Bronchial epithelial cell (primary cell): ENCODE measurements around the gene LRFN5. TPM values are rescaled to one million over a fixed set of nuclear protein-coding genes. Genes with fewer than 3 reads are reported as not detected.
"Not testable (repeated sequence)": the region's sequence is repeated elsewhere in the genome, so short reads cannot be mapped to it uniquely, and the experiment has no call there.

ENCODE experiments used
- DNase-seq: peaks from one replicate; pipeline ENCODE4 v3.0.0-alpha.2; 2010; ENCODE audit warnings: low read depth
- FAIRE-seq: peaks from 2 replicates; lab custom pipeline; 2011; peaks lifted over from hg19 to GRCh38; lab: Jason Lieb, UNC
- H3K27me3 ChIP-seq: 2 replicates; pipeline ENCODE4 v1.5.1; 2011; ENCODE audit warnings: low read length; ENCODE audit not compliant: control insufficient read depth, insufficient read depth
- H3K36me3 ChIP-seq: 2 replicates; pipeline ENCODE4 v1.5.1; 2011; ENCODE audit warnings: low read length; ENCODE audit not compliant: control insufficient read depth, insufficient read depth
- H3K4me3 ChIP-seq: 2 replicates; pipeline ENCODE4 v1.5.1; 2011; ENCODE audit warnings: mild to moderate bottlenecking, low read depth, low read length, control low read depth
- total RNA-seq: library from RNA; depleted of rRNA; stranded (reverse); fragments of >200 nt; gene quantifications from 2 replicates; pipeline ENCODE4 v1.2.1, GENCODE V29; 2014
- TF ChIP-seq, protein P1 (sequence below): IDR thresholded peaks from 2 replicates; pipeline ENCODE4 v1.5.1; 2011; ENCODE audit warnings: mild to moderate bottlenecking, moderate library complexity, low read length, control low read depth, inconsistent platforms; ENCODE audit not compliant: insufficient read depth, severe bottlenecking

The LRFN5 gene
- total RNA-seq = under 0.01 and 0.13 TPM in 2 replicates

DNA sequence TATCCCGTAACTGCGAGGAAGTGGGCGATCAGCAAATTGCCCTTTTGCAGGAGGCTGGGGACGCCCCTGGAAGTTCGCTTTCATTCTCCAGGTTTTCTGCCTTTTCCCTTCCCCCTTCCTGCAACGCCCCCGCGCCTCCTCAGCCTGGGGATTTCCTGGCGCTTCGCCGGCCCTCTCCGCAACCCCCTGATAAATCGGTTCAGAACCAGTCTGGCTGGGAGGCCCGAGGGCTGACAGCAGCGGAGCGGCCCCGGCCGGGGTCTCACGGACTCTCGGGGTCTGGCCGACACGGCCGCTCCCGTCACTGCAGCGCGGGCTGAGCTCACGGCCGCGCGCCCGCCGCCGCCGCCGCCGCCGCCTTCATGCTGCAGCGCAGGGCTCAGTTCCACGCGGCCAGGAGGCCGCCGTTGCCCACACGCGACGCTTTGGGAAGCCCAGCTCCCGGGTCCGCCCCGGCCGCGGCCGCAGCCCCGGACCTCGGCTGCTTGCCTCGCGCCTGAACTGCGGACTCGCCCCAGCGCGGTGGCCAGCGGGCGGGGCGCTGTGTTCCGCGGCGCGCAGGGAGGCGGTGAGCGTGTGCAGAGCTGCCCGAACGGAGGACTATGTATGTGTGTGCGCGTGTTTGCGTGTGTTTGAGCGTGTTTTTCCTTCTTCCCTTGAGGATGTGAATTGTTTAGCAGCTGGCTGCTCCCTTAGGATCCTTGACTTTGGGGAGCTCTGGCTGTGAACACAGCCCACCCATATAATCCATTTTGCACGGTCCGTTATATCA lies at the start of gene LRFN5:
TSS of gene LRFN5 (plus strand) at position 345 of the 772 bp plus-strand sequence.
- TF ChIP-seq, protein P1, sequence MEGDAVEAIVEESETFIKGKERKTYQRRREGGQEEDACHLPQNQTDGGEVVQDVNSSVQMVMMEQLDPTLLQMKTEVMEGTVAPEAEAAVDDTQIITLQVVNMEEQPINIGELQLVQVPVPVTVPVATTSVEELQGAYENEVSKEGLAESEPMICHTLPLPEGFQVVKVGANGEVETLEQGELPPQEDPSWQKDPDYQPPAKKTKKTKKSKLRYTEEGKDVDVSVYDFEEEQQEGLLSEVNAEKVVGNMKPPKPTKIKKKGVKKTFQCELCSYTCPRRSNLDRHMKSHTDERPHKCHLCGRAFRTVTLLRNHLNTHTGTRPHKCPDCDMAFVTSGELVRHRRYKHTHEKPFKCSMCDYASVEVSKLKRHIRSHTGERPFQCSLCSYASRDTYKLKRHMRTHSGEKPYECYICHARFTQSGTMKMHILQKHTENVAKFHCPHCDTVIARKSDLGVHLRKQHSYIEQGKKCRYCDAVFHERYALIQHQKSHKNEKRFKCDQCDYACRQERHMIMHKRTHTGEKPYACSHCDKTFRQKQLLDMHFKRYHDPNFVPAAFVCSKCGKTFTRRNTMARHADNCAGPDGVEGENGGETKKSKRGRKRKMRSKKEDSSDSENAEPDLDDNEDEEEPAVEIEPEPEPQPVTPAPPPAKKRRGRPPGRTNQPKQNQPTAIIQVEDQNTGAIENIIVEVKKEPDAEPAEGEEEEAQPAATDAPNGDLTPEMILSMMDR = no peak
- no peaks in the 10 kb centered on the region for H3K36me3 ChIP-seq
- FAIRE-seq (no peak), DNase-seq (no peak)
- peak within 1 kb of the TSS; percentile 27 for H3K4me3 ChIP-seq
- H3K27me3 ChIP-seq = peaks cover 47% of the 10 kb centered on the region

DNA sequence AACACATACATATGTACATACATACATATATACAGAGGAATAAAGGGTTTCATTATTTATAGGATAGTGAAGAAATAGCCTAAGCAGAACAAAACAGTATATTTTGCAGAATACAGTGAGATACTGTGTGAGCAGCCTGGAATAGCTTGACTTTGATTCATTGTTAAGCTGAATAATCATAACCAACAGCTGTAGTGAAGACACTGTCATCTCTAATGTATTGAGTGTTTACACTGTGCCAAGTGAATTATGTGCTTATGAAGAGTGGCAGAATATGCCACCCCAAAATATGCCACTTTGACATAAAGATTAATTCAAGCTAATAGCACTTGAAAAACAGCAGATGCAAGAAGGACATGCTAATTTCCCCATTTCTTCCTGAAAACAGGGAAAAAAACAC lies 48.2 kb upstream of the LRFN5 start:
- H3K4me3 ChIP-seq = no peak overlapping the region
- no peak for FAIRE-seq
- TF ChIP-seq, protein P1 = no peak
- no peaks in the 10 kb centered on the region for H3K27me3 ChIP-seq
- DNase-seq = no peak
- no peaks in the 10 kb centered on the region for H3K36me3 ChIP-seq

DNA sequence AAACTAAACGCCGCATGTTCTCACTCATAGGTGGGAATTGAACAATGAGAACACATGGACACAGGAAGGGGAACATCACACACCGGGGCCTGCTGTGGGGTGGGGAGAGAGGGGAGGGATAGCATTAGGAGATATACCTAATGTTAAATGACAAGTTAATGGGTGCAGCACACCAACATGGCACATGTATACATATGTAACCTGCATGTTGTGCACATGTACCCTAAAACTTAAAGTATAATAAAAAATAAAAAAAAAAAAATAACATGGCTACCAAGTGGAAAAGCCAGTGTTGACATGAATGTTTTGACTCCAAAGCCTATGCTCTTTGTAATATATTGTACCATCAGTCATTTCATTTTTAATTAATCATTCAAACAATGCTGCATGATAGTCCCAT lies 39.8 kb upstream of the LRFN5 start:
- not testable (repeated sequence) for FAIRE-seq, H3K36me3 ChIP-seq, H3K4me3 ChIP-seq, H3K27me3 ChIP-seq, DNase-seq

DNA sequence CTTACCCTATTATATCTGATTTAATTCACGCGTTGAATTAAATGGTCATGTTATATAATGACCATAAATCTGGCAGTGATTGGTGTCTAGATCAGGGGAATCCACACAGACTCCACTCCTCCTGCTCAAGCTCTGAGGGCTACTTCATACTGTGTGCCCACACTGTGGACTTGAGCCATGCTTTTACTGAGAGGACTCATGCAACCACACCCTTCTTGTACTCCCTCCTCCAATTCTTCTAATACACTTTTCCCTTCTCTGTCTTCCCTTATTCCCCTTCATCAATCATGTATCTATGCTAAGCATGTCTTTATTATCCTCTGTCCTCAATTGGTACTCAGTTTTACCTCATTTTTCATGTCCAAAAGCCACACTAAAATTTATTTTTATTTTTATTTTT lies 37.7 kb upstream of the LRFN5 start:
- no peak overlapping the region for H3K4me3 ChIP-seq
- H3K36me3 ChIP-seq = no peaks in the 10 kb centered on the region
- FAIRE-seq = no peak
- no peak for DNase-seq
- H3K27me3 ChIP-seq = no peaks in the 10 kb centered on the region
- TF ChIP-seq, protein P1 = no peak

DNA sequence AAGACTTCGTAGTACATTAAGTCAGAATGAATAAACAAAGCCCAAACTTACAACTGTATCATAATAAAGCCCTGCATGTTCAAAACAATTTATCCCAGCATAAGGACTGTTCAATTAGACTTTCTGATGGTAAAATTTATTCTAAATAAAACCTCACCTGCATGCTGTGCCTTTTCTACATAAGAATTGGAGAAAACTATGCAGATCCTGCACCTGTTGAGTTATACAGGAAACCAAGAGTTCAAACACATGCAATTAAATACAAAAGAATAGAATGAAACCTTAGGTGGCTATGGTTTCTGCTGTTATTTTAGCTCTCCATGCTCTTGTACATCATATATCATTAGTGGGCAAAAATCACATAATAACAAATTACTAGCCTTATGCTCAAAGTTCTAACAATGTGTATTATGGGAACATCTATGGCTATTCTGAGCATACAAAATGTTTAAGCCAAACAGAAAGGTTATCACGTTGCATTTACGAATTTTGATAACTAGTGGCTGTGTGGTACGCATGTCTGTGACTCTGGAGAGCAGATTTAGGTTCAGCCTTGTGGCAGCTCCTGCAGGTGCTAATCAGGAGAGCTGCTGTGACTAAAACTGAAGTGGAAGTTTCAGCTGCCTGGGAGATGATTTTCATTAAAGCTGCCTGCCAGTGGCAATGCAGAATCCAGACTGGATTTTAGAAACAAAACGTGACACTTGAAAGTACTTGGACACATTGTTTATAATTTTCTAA lies 36.1 kb upstream of the LRFN5 start:
- Histone ChIP-seq H3K36me3 (no peaks in the 10 kb centered on the region), H3K27me3 (no peaks in the 10 kb centered on the region), H3K4me3 (no peak overlapping the region)
- TF ChIP-seq, protein P1 = no peak
- DNase-seq = no peak
- FAIRE-seq = no peak

DNA sequence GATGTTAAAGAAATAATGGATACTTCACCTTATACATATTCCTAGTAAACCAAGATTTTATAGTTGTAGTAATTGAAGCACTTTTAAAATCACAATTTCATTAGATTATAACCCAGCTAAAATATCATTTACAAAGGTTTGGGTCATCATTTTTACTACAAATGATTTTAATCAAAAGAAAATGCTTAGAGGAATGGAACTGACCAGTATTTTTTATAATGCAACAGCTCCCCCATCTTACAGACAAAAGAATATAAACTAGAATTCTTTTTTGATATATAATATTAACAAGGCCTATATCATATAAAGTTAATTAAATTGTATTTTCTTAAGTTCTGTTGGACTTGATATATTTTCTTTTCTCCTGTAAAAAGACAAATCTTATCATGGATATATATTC lies 20.4 kb upstream of the LRFN5 start:
- no peaks in the 10 kb centered on the region for H3K36me3 ChIP-seq
- no peaks in the 10 kb centered on the region for H3K27me3 ChIP-seq
- no peak overlapping the region for H3K4me3 ChIP-seq
- no peak for FAIRE-seq
- DNase-seq = no peak
- TF ChIP-seq, protein P1 = no peak
